ENCODE measurements around the gene IQGAP1. TPM values are rescaled to one million over a fixed set of nuclear protein-coding genes. Genes with fewer than 3 reads are reported as not detected.
"Not testable (repeated sequence)": the region's sequence is repeated elsewhere in the genome, so short reads cannot be mapped to it uniquely, and the experiment has no call there.

IQGAP1 gene
- total and polyA plus RNA-seq, 2 donors from 2014 or later: 70.0 to 218 TPM

DNA sequence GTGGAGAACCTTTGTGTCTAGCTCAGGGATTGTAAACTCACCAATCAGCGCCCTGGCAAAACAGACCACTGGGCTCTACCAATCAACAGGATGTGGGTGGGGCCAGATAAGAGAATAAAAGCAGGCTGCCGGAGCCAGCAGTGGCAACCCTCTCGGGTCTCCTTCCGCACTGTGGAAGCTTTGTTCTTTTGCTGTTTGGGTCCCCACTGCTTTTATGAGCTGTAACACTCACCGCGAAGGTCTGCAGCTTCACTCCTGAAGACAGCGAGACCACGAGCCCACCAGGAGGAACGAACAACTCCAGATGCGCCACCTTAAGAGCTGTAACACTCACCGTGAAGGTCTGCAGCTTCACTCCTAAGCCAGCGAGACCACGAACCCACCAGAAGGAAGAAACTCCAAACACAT is 123.2 kb downstream of the IQGAP1 start:
- H3K27ac ChIP-seq (ENCODE audit: low read depth in 2 of 2, low read length in 2 of 2); FAIRE-seq; H3K9me3 ChIP-seq (ENCODE audit: control insufficient read depth in 2 of 3, insufficient read depth in 1 of 3, low read length in 3 of 3); H3K27me3 ChIP-seq (ENCODE audit: control insufficient read depth, insufficient read depth, low read length); H3K36me3 ChIP-seq (ENCODE audit: control insufficient read depth in 2 of 3, insufficient read depth in 3 of 3, low read length in 3 of 3); intact Hi-C loops (cut with DNase I); H3K9ac ChIP-seq (ENCODE audit: low read length in 3 of 3); DNase-seq; H3K4me3 ChIP-seq (ENCODE audit: low read length in 3 of 3); H3K4me1 ChIP-seq (ENCODE audit: control insufficient read depth in 2 of 3, insufficient read depth in 2 of 3, low read depth in 1 of 3, low read length in 3 of 3): not testable (repeated sequence)

GRCh38 chr15:90512276-90512675 is 124.2 kb downstream of the IQGAP1 start:
- DNase-seq (no peak), FAIRE-seq (no peak)
- intact Hi-C loops (cut with DNase I): no loop called here
- H3K36me3 ChIP-seq (ENCODE audit: control insufficient read depth in 2 of 3, insufficient read depth in 3 of 3, low read length in 3 of 3): no peaks in the 10 kb centered on the region
- H3K4me3 ChIP-seq (ENCODE audit: low read length in 3 of 3): no peak overlapping the region
- H3K27ac ChIP-seq (ENCODE audit: low read depth in 2 of 2, low read length in 2 of 2): no peak overlapping the region
- H3K27me3 ChIP-seq (ENCODE audit: control insufficient read depth, insufficient read depth, low read length): no peaks in the 10 kb centered on the region
- no peaks in the 10 kb centered on the region for H3K4me1 ChIP-seq (ENCODE audit: control insufficient read depth in 2 of 3, insufficient read depth in 2 of 3, low read depth in 1 of 3, low read length in 3 of 3)
- H3K9ac ChIP-seq (ENCODE audit: low read length in 3 of 3): no peak overlapping the region
- H3K9me3 ChIP-seq (ENCODE audit: control insufficient read depth in 2 of 3, insufficient read depth in 1 of 3, low read length in 3 of 3): no peaks in the 10 kb centered on the region
- no peak for TF ChIP-seq CTCF (IDR thresholded peaks at IDR 0.05; ENCODE audit: borderline replicate concordance, extremely low read depth, insufficient read depth)

DNA sequence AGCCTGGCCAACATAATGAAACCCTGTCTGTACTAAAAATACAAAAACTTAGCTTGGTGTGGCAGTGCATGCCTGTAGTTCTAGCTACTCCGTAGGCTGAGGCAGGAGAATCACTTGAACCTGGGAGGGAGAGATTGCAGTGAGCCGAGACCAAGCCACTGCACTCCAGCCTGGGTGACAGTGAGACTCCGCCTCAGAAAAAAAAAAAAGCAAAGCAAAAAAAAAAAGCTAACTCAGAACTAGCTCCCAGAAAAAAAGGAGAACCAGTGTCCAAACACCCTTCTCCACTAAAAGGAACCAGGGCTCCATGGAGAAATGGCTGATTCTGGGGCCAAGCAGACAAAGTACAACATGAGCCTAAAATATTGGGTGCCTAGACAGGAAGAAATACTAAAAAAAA is 124.9 kb downstream of the IQGAP1 start:
- Histone ChIP-seq H3K4me3 (ENCODE audit: low read length in 3 of 3) (no peak overlapping the region), H3K27ac (ENCODE audit: low read depth in 2 of 2, low read length in 2 of 2) (no peak overlapping the region), H3K9me3 (ENCODE audit: control insufficient read depth in 2 of 3, insufficient read depth in 1 of 3, low read length in 3 of 3) (no peaks in the 10 kb centered on the region), H3K4me1 (ENCODE audit: control insufficient read depth in 2 of 3, insufficient read depth in 2 of 3, low read depth in 1 of 3, low read length in 3 of 3) (no peaks in the 10 kb centered on the region), H3K27me3 (ENCODE audit: control insufficient read depth, insufficient read depth, low read length) (no peaks in the 10 kb centered on the region), H3K36me3 (ENCODE audit: control insufficient read depth in 2 of 3, insufficient read depth in 3 of 3, low read length in 3 of 3) (no peaks in the 10 kb centered on the region), H3K9ac (ENCODE audit: low read length in 3 of 3) (no peak overlapping the region)
- FAIRE-seq (no peak), DNase-seq (no peak)
- intact Hi-C loops (cut with DNase I): no loop called here
- TF ChIP-seq CTCF (IDR thresholded peaks at IDR 0.05; ENCODE audit: borderline replicate concordance, extremely low read depth, insufficient read depth): no peak

GRCh38 chr15:90513448-90513847 is 125.4 kb downstream of the IQGAP1 start:
- Histone ChIP-seq H3K36me3 (ENCODE audit: control insufficient read depth in 2 of 3, insufficient read depth in 3 of 3, low read length in 3 of 3) (no peaks in the 10 kb centered on the region), H3K27ac (ENCODE audit: low read depth in 2 of 2, low read length in 2 of 2) (no peak overlapping the region), H3K27me3 (ENCODE audit: control insufficient read depth, insufficient read depth, low read length) (no peaks in the 10 kb centered on the region), H3K4me3 (ENCODE audit: low read length in 3 of 3) (no peak overlapping the region), H3K4me1 (ENCODE audit: control insufficient read depth in 2 of 3, insufficient read depth in 2 of 3, low read depth in 1 of 3, low read length in 3 of 3) (no peaks in the 10 kb centered on the region), H3K9me3 (ENCODE audit: control insufficient read depth in 2 of 3, insufficient read depth in 1 of 3, low read length in 3 of 3) (no peaks in the 10 kb centered on the region), H3K9ac (ENCODE audit: low read length in 3 of 3) (no peak overlapping the region)
- TF ChIP-seq CTCF (IDR thresholded peaks at IDR 0.05; ENCODE audit: borderline replicate concordance, extremely low read depth, insufficient read depth): no peak
- intact Hi-C loops (cut with DNase I): no loop called here
- no peak for FAIRE-seq
- no peak for DNase-seq

DNA sequence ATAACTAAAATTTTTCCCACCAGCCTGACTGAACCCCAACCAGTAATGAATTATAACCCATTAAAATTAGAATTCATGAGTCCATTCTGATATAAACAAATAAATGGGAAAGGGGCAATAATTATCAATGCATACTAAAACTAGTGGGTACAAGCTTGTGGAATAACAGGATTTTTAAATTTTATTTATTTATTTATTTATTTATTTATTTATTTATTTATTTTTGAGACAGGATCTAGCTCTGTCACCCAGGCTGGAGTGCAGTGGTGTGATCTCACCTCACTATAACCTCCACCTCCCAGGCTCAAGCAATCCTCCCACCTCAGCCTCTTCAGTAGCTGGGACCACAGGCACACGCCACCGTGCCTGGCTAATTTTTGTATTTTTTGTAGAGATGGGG is 125.9 kb downstream of the IQGAP1 start:
- H3K9me3 ChIP-seq (ENCODE audit: control insufficient read depth in 2 of 3, insufficient read depth in 1 of 3, low read length in 3 of 3); DNase-seq; H3K4me1 ChIP-seq (ENCODE audit: control insufficient read depth in 2 of 3, insufficient read depth in 2 of 3, low read depth in 1 of 3, low read length in 3 of 3); H3K36me3 ChIP-seq (ENCODE audit: control insufficient read depth in 2 of 3, insufficient read depth in 3 of 3, low read length in 3 of 3); FAIRE-seq; H3K4me3 ChIP-seq (ENCODE audit: low read length in 3 of 3); intact Hi-C loops (cut with DNase I); H3K27me3 ChIP-seq (ENCODE audit: control insufficient read depth, insufficient read depth, low read length); H3K9ac ChIP-seq (ENCODE audit: low read length in 3 of 3); H3K27ac ChIP-seq (ENCODE audit: low read depth in 2 of 2, low read length in 2 of 2): not testable (repeated sequence)
